Gastroesophageal sphincter (tissue), 3 donors: ENCODE data around the gene TMEM50B.

Experiments
- CTCF ChIP-seq, 4 experiments: fragments of 200-600 bp in 2 of 4; fragments of 450-650 bp in 2 of 4; sonication (generic) in 1 of 4; IDR thresholded peaks; one replicate each; pipeline ENCODE4 v1.5.1; 2017 to 2019; ENCODE audit warnings: antibody characterized with exemption in 4 of 4, mild to moderate bottlenecking in 2 of 4, moderate library complexity in 2 of 4
- EP300 ChIP-seq: sonication (generic); formaldehyde crosslinking; IDR thresholded peaks from one replicate; pipeline ENCODE4 v1.6.1; 2017; ENCODE audit warnings: antibody characterized with exemption, mild to moderate bottlenecking

GRCh38 chr21:33522297-33522952 lies 42.7 kb upstream of the TMEM50B start:
- TF ChIP-seq CTCF (IDR thresholded peaks at IDR 0.05): no peak
- TF ChIP-seq EP300: no peak
